ENCODE data around the gene SEMA3A. TPM values are rescaled to one million over a fixed set of nuclear protein-coding genes. Genes with fewer than 3 reads are reported as not detected.

Gene SEMA3A
- total RNA-seq, 1 experiment from 2014 or later: 4.0 TPM

- DNase-seq (ENCODE audit: low read depth): no peak
Measured at GRCh38 chr7:84111842-84112241, 82.7 kb downstream of the SEMA3A start.

- no peak for DNase-seq (ENCODE audit: low read depth)
Measured at GRCh38 chr7:84110400-84110799, 84.2 kb downstream of the SEMA3A start.

GRCh38 chr7:84108787-84109186, 85.8 kb downstream of the SEMA3A start:
- no peak for DNase-seq (ENCODE audit: low read depth)

GRCh38 chr7:84108119-84108518, 86.5 kb downstream of the SEMA3A start:
- no peak for DNase-seq (ENCODE audit: low read depth)

- no peak for DNase-seq (ENCODE audit: low read depth)
Measured at GRCh38 chr7:84107259-84107658, 87.3 kb downstream of the SEMA3A start.

- no peak for DNase-seq (ENCODE audit: low read depth)
Measured at GRCh38 chr7:84106291-84106690, 88.3 kb downstream of the SEMA3A start.

GRCh38 chr7:84105586-84105985, 89.0 kb downstream of the SEMA3A start:
- peak; percentile 13 for DNase-seq (ENCODE audit: low read depth)

GRCh38 chr7:84104826-84105225, 89.8 kb downstream of the SEMA3A start:
- no peak for DNase-seq (ENCODE audit: low read depth)

- no peak for DNase-seq (ENCODE audit: low read depth)
Measured at GRCh38 chr7:84102213-84102612, 92.4 kb downstream of the SEMA3A start.

- peak; percentile 19 for DNase-seq (ENCODE audit: low read depth)
Measured at GRCh38 chr7:84100866-84101265, 93.7 kb downstream of the SEMA3A start.

- DNase-seq (ENCODE audit: low read depth): no peak
Measured at GRCh38 chr7:84095971-84096370, 98.6 kb downstream of the SEMA3A start.

GRCh38 chr7:84092207-84092606, 102.4 kb downstream of the SEMA3A start:
- DNase-seq (ENCODE audit: low read depth): peak; percentile 20

- no peak for DNase-seq (ENCODE audit: low read depth)
Measured at GRCh38 chr7:84091318-84091717, 103.3 kb downstream of the SEMA3A start.

GRCh38 chr7:84088802-84089201, 105.8 kb downstream of the SEMA3A start:
- DNase-seq (ENCODE audit: low read depth): no peak

- DNase-seq (ENCODE audit: low read depth): no peak
Measured at GRCh38 chr7:84085998-84086397, 108.6 kb downstream of the SEMA3A start.

GRCh38 chr7:84085147-84085546, 109.4 kb downstream of the SEMA3A start:
- peak; percentile 65 for DNase-seq (ENCODE audit: low read depth)

GRCh38 chr7:84083846-84084245, 110.7 kb downstream of the SEMA3A start:
- DNase-seq (ENCODE audit: low read depth): no peak

- no peak for DNase-seq (ENCODE audit: low read depth)
Measured at GRCh38 chr7:84081973-84082522, 112.5 kb downstream of the SEMA3A start.

GRCh38 chr7:84077336-84077735, 117.3 kb downstream of the SEMA3A start:
- DNase-seq (ENCODE audit: low read depth): no peak

- DNase-seq (ENCODE audit: low read depth): no peak
Measured at GRCh38 chr7:84076219-84076618, 118.4 kb downstream of the SEMA3A start.

- peak; percentile 8 for DNase-seq (ENCODE audit: low read depth)
Measured at GRCh38 chr7:84073186-84073875, 121.3 kb downstream of the SEMA3A start.

GRCh38 chr7:84070770-84071169, 123.8 kb downstream of the SEMA3A start:
- DNase-seq (ENCODE audit: low read depth): no peak

- no peak for DNase-seq (ENCODE audit: low read depth)
Measured at GRCh38 chr7:84069999-84070500, 124.5 kb downstream of the SEMA3A start.

GRCh38 chr7:84069033-84069432, 125.6 kb downstream of the SEMA3A start:
- no peak for DNase-seq (ENCODE audit: low read depth)

Measured in RPMI7951 (cell line).